ENCODE data around the gene PADI4. TPM values are rescaled to one million over a fixed set of nuclear protein-coding genes. Genes with fewer than 3 reads are reported as not detected.
A peak's percentile ranks its signal among the peaks of the same experiment; 100 is the strongest.
"Not testable (repeated sequence)": the region's sequence is repeated elsewhere in the genome, so short reads cannot be mapped to it uniquely, and the experiment has no call there.

The PADI4 gene
- total RNA-seq, 4 donors from 2014 or later, result 0.56 to 16.1 (median 2.2) TPM

GRCh38 chr1:17318262-17318661 is 10.3 kb downstream of the PADI4 start:
- ATAC-seq (ENCODE audit: low FRiP score) (no peak), DNase-seq (ENCODE audit: low spot score) (no peak)
- TF ChIP-seq CTCF (IDR thresholded peaks at IDR 0.05), result no peak

- DNase-seq (ENCODE audit: low spot score), result no peak
- no peak for ATAC-seq (ENCODE audit: low FRiP score)
- no peak for TF ChIP-seq CTCF (IDR thresholded peaks at IDR 0.05)
Observed at GRCh38 chr1:17319561-17320350, 11.8 kb downstream of the PADI4 start.

GRCh38 chr1:17321857-17322390 is 13.9 kb downstream of the PADI4 start:
- DNase-seq (ENCODE audit: low spot score); ATAC-seq (ENCODE audit: low FRiP score): not testable (repeated sequence)

- ATAC-seq (ENCODE audit: low FRiP score) (no peak), DNase-seq (ENCODE audit: low spot score) (no peak)
- TF ChIP-seq CTCF (IDR thresholded peaks at IDR 0.05), result no peak
Observed at GRCh38 chr1:17328855-17329254, 20.9 kb downstream of the PADI4 start.

- TF ChIP-seq CTCF (IDR thresholded peaks at IDR 0.05), result no peak
- no peak for DNase-seq (ENCODE audit: low spot score)
- ATAC-seq (ENCODE audit: low FRiP score), result no peak
Observed at GRCh38 chr1:17329610-17330009, 21.6 kb downstream of the PADI4 start.

- DNase-seq (ENCODE audit: low spot score) (no peak), ATAC-seq (ENCODE audit: low FRiP score) (peak; percentile 37)
- TF ChIP-seq CTCF (IDR thresholded peaks at IDR 0.05), result no peak
Observed at GRCh38 chr1:17330856-17331255, 22.9 kb downstream of the PADI4 start.

- no peak for ATAC-seq (ENCODE audit: low FRiP score)
Observed at GRCh38 chr1:17333081-17333480, 25.1 kb downstream of the PADI4 start.

More at GRCh38 chr1:17333081-17333480, 25.1 kb downstream of the PADI4 start:
- no peak for TF ChIP-seq CTCF (IDR thresholded peaks at IDR 0.05)
- DNase-seq (ENCODE audit: low spot score), result no peak
